Forelimb muscle (tissue), 1 donor: ENCODE measurements around the gene AOC3. TPM values are rescaled to one million over a fixed set of nuclear protein-coding genes. Genes with fewer than 3 reads are reported as not detected.
"Not testable (repeated sequence)": the region's sequence is repeated elsewhere in the genome, so short reads cannot be mapped to it uniquely, and the experiment has no call there.

ENCODE experiments used
- DNase-seq: peaks from one replicate; pipeline ENCODE4 v3.0.0-alpha.2; 2013; ENCODE audit warnings: low read depth
- polyA plus RNA-seq: library from polyadenylated mRNA; unstranded; fragments of 120-200 nt; gene quantifications from one replicate; pipeline ENCODE4 v1.2.1, GENCODE V29; 2013; ENCODE audit not compliant: insufficient read length

AOC3 gene
- polyA plus RNA-seq, 1 donor, result 13.3 TPM

- not testable (repeated sequence) for DNase-seq
Observed at GRCh38 chr17:42867694-42868261, 16.8 kb downstream of the AOC3 start.

GRCh38 chr17:42868338-42868737 is 17.3 kb downstream of the AOC3 start:
- DNase-seq, result no peak

- DNase-seq, result no peak
Observed at GRCh38 chr17:42871647-42872046, 20.6 kb downstream of the AOC3 start.

- DNase-seq, result no peak
Observed at GRCh38 chr17:42872251-42872965, 21.4 kb downstream of the AOC3 start.

GRCh38 chr17:42873315-42873714 is 22.3 kb downstream of the AOC3 start:
- DNase-seq, result no peak

- not testable (repeated sequence) for DNase-seq
Observed at GRCh38 chr17:42873932-42874695, 23.1 kb downstream of the AOC3 start.

- no peak for DNase-seq
Observed at GRCh38 chr17:42877037-42877436, 26.0 kb downstream of the AOC3 start.

GRCh38 chr17:42878123-42878880 is 27.3 kb downstream of the AOC3 start:
- no peak for DNase-seq

GRCh38 chr17:42878924-42879595 is 28.1 kb downstream of the AOC3 start:
- DNase-seq, result no peak

- DNase-seq, result no peak
Observed at GRCh38 chr17:42879596-42879985, 28.6 kb downstream of the AOC3 start.

GRCh38 chr17:42880776-42881310 is 29.8 kb downstream of the AOC3 start:
- DNase-seq, result no peak

- not testable (repeated sequence) for DNase-seq
Observed at GRCh38 chr17:42881706-42882105, 30.7 kb downstream of the AOC3 start.

- DNase-seq, result no peak
Observed at GRCh38 chr17:42882166-42882565, 31.2 kb downstream of the AOC3 start.

GRCh38 chr17:42883802-42884558 is 33.0 kb downstream of the AOC3 start:
- no peak for DNase-seq

- not testable (repeated sequence) for DNase-seq
Observed at GRCh38 chr17:42885806-42886205, 34.8 kb downstream of the AOC3 start.

GRCh38 chr17:42886283-42887176 is 35.5 kb downstream of the AOC3 start:
- DNase-seq, result no peak

GRCh38 chr17:42889809-42890208 is 38.8 kb downstream of the AOC3 start:
- DNase-seq, result no peak

- DNase-seq, result no peak
Observed at GRCh38 chr17:42891539-42892152, 40.6 kb downstream of the AOC3 start.

GRCh38 chr17:42893359-42893758 is 42.4 kb downstream of the AOC3 start:
- peak; percentile 17 for DNase-seq
